ENCODE results near the gene ANKRD33B.

GRCh38 chr5:10672146-10673016, 108.5 kb downstream of the ANKRD33B start:
- TF ChIP-seq CTCF (IDR thresholded peaks at IDR 0.05) (no peak), POLR2A (IDR thresholded peaks at IDR 0.05) (no peak)

All from heart left ventricle (tissue), 13 donors.